Epithelial cell of prostate (primary cell): ENCODE data around the gene CFAP221.
A peak's percentile ranks its signal among the peaks of the same experiment; 100 is the strongest.

Experiments
- DNase-seq: peaks from one replicate; pipeline ENCODE4 v3.0.0-alpha.2; 2011; ENCODE audit warnings: low read depth, low spot score
- H3K27ac ChIP-seq: fragments of 450-650 bp; 2 replicates; pipeline ENCODE4 v1.5.1; 2017; ENCODE audit warnings: mild to moderate bottlenecking

The CFAP221 gene

GRCh38 chr2:119693967-119694366, 149.7 kb downstream of the CFAP221 start:
- no peak overlapping the region for H3K27ac ChIP-seq
- DNase-seq = no peak

- no peak for DNase-seq
- H3K27ac ChIP-seq = no peak overlapping the region
These were observed 150.2 kb downstream of the CFAP221 start for GRCh38 chr2:119694470-119694844.

- peak; percentile 16 for DNase-seq
These were observed 150.7 kb downstream of the CFAP221 start for GRCh38 chr2:119694845-119695521.

GRCh38 chr2:119696005-119696404, 151.8 kb downstream of the CFAP221 start:
- no peak overlapping the region for H3K27ac ChIP-seq
- no peak for DNase-seq

More at GRCh38 chr2:119694845-119695521, 150.7 kb downstream of the CFAP221 start:
- no peak overlapping the region for H3K27ac ChIP-seq

- no peak for DNase-seq
- no peak overlapping the region for H3K27ac ChIP-seq
These were observed 152.3 kb downstream of the CFAP221 start for GRCh38 chr2:119696494-119697030.

GRCh38 chr2:119697290-119698020, 153.2 kb downstream of the CFAP221 start:
- DNase-seq = no peak
- H3K27ac ChIP-seq = no peak overlapping the region

- H3K27ac ChIP-seq = no peak overlapping the region
- DNase-seq = no peak
These were observed 154.0 kb downstream of the CFAP221 start for GRCh38 chr2:119698246-119698645.

- DNase-seq = no peak
- no peak overlapping the region for H3K27ac ChIP-seq
These were observed 154.9 kb downstream of the CFAP221 start for GRCh38 chr2:119699016-119699606.

GRCh38 chr2:119700866-119701265, 156.6 kb downstream of the CFAP221 start:
- no peak for DNase-seq
- H3K27ac ChIP-seq = no peak overlapping the region

- no peak overlapping the region for H3K27ac ChIP-seq
- no peak for DNase-seq
These were observed 157.1 kb downstream of the CFAP221 start for GRCh38 chr2:119701352-119701751.

- DNase-seq = no peak
- H3K27ac ChIP-seq = no peak overlapping the region
These were observed 158.1 kb downstream of the CFAP221 start for GRCh38 chr2:119702203-119702917.

GRCh38 chr2:119702918-119703401, 158.7 kb downstream of the CFAP221 start:
- DNase-seq = no peak
- no peak overlapping the region for H3K27ac ChIP-seq

- DNase-seq = no peak
- no peak overlapping the region for H3K27ac ChIP-seq
These were observed 159.3 kb downstream of the CFAP221 start for GRCh38 chr2:119703526-119703925.

GRCh38 chr2:119704670-119705120, 160.4 kb downstream of the CFAP221 start:
- no peak for DNase-seq
- H3K27ac ChIP-seq = no peak overlapping the region

GRCh38 chr2:119706221-119706620, 162.0 kb downstream of the CFAP221 start:
- H3K27ac ChIP-seq = no peak overlapping the region
- no peak for DNase-seq
